GM21528 (cell line): ENCODE data around the gene PRR20E.
"Not testable (repeated sequence)": the region's sequence is repeated elsewhere in the genome, so short reads cannot be mapped to it uniquely, and the experiment has no call there.

ENCODE experiments used
- ATAC-seq: cut with Tn5 transposase; IDR thresholded peaks from one replicate; pipeline ENCODE4 v1.9.1; 2021; ENCODE audit warnings: mild to moderate bottlenecking, moderate library complexity; ENCODE audit not compliant: unreplicated experiment, low FRiP score

PRR20E gene

GRCh38 chr13:57166897-57167296 is at the start of gene PRR20E:
PRR20E (plus strand) TSS chr13:57167197; CDS start chr13:57167584, 387 bp downstream.
- ATAC-seq, result not testable (repeated sequence)

- ATAC-seq, result no peak
These were observed 43.3 kb upstream of the PRR20E start for GRCh38 chr13:57123681-57124080.

- no peak for ATAC-seq
These were observed 38.1 kb upstream of the PRR20E start for GRCh38 chr13:57128909-57129308.

- no peak for ATAC-seq
These were observed 30.9 kb upstream of the PRR20E start for GRCh38 chr13:57136093-57136492.

GRCh38 chr13:57137585-57137984 is 29.4 kb upstream of the PRR20E start:
- no peak for ATAC-seq

GRCh38 chr13:57138988-57139387 is 28.0 kb upstream of the PRR20E start:
- no peak for ATAC-seq

- ATAC-seq, result not testable (repeated sequence)
These were observed 27.2 kb upstream of the PRR20E start for GRCh38 chr13:57139781-57140180.

- ATAC-seq, result not testable (repeated sequence)
These were observed 26.6 kb upstream of the PRR20E start, which contains the start of gene PRR20A for GRCh38 chr13:57140235-57140968. PRR20A (plus strand) TSS chr13:57140918; CDS start chr13:57141305, 387 bp downstream.

- not testable (repeated sequence) for ATAC-seq
These were observed 19.8 kb upstream of the PRR20E start, which contains the start of gene PRR20B for GRCh38 chr13:57147188-57147587. PRR20B (plus strand) TSS chr13:57147488; CDS start chr13:57147875, 387 bp downstream.

- ATAC-seq, result not testable (repeated sequence)
These were observed 18.9 kb upstream of the PRR20E start for GRCh38 chr13:57148106-57148505.

GRCh38 chr13:57153761-57154160 is 13.2 kb upstream of the PRR20E start, which contains the start of gene PRR20C:
PRR20C (plus strand) TSS chr13:57154061; CDS start chr13:57154448, 387 bp downstream.
- not testable (repeated sequence) for ATAC-seq

- ATAC-seq, result not testable (repeated sequence)
These were observed 6.7 kb upstream of the PRR20E start, which contains the start of gene PRR20D for GRCh38 chr13:57160332-57160731. PRR20D (plus strand) TSS chr13:57160632; CDS start chr13:57161019, 387 bp downstream.

- no peak for ATAC-seq
These were observed 24.7 kb downstream of the PRR20E start for GRCh38 chr13:57191667-57192066.

- no peak for ATAC-seq
These were observed 46.0 kb downstream of the PRR20E start for GRCh38 chr13:57212989-57213388.
